ENCODE results near the gene CYREN.
"Not testable (repeated sequence)": the region's sequence is repeated elsewhere in the genome, so short reads cannot be mapped to it uniquely, and the experiment has no call there.

The CYREN gene

DNA sequence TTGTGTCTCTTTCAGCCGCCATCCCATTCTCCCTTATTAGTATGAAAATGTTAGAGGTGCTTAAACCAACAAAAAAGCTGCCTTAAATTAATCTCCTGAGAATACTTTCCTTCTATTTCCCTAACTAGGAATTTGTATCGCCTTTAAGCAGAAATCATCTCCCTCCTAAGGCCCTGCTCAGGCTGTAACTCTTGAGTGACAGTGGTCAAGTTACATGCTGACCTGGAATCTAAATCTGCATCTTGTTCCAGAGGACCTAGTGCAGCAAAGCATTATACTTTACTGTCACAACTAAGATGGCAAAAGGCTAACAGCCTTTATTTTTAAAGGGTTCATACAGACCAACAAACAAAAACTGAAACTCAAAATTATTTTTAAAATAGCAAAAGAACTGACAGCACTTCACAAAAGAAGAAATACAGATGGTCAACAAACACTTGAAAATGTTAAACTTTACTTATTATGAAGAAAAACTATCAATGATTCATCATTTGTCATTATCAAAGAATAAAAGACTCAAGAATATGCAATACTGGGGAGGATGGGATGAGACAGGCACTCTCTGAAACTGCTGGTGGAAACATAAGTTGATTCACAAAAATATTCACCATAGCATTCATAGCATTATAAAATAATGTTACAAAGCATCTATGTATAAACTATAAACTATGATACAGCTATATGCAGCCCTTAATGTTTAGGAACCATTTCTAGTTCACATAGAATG is 11.0 kb downstream of the CYREN start:
- DNase-seq (ENCODE audit: low read depth), result no peak

- no peak for DNase-seq (ENCODE audit: low read depth)
These were observed 11.6 kb downstream of the CYREN start for GRCh38 chr7:135158874-135159273.

- no peak for DNase-seq (ENCODE audit: low read depth)
These were observed 12.3 kb downstream of the CYREN start for GRCh38 chr7:135158141-135158655.

DNA sequence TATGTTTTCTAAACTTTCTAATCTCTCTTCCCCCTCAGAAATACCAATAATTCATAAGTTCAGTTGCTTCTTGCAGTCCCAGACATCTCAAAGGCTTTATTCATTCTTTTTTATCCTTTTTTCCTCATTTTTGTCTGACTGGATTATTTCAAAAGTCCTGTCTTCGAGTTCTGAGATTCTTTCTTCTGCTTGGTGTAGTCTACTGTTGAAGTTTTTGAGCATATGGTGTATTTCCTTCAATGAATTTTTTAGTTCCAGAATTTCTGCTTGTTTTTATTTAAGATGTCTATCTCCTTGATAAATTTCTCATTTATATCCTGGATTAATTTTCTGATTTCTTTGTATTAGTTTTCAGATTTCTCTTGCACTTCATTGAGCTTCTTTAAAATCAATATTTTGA is 14.2 kb downstream of the CYREN start:
- no peak for DNase-seq (ENCODE audit: low read depth)

- no peak for DNase-seq (ENCODE audit: low read depth)
These were observed 15.8 kb downstream of the CYREN start for GRCh38 chr7:135154734-135155133.

DNA sequence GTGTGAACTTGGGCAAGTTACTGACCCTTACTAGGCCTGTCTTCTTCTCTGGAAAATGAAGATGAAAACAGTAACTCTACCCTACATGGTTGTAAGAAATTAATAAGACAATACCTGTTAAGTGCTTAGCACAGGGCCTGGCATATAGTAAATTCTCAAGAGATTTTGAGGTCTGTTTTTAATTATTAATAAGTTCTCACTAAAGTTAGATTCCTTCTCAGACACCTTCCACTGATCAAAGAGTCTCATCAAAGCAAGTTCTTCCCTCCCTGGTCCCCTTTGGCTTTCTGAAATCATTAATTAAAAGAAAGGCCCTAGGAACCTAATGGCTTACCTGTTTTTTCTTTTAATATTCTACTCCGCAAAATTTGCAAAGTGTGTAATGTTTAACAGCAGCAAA is 18.1 kb downstream of the CYREN start:
- no peak for DNase-seq (ENCODE audit: low read depth)

- DNase-seq (ENCODE audit: low read depth), result no peak
These were observed 19.0 kb downstream of the CYREN start for GRCh38 chr7:135151533-135151932.

DNA sequence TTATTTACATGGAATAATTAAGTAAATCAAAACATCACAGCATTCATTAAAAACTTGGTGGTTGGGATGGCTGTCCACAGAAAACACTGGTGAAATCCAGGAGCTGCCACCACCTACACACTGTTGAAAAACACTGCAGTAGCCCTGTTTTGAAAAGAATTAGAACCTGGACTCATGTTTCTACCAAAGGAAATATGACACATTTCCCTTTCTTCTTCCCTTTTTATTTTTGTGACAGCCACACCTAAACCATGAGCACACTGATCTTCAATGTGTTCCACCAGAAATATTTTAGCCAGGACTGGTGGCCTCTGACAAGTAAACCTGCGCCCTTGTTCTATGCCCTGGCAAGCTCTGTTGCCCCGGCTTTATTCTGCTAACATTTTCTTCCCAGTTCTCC is 19.4 kb downstream of the CYREN start:
- DNase-seq (ENCODE audit: low read depth), result no peak

- DNase-seq (ENCODE audit: low read depth), result no peak
These were observed 20.3 kb downstream of the CYREN start for GRCh38 chr7:135150072-135150782.

DNA sequence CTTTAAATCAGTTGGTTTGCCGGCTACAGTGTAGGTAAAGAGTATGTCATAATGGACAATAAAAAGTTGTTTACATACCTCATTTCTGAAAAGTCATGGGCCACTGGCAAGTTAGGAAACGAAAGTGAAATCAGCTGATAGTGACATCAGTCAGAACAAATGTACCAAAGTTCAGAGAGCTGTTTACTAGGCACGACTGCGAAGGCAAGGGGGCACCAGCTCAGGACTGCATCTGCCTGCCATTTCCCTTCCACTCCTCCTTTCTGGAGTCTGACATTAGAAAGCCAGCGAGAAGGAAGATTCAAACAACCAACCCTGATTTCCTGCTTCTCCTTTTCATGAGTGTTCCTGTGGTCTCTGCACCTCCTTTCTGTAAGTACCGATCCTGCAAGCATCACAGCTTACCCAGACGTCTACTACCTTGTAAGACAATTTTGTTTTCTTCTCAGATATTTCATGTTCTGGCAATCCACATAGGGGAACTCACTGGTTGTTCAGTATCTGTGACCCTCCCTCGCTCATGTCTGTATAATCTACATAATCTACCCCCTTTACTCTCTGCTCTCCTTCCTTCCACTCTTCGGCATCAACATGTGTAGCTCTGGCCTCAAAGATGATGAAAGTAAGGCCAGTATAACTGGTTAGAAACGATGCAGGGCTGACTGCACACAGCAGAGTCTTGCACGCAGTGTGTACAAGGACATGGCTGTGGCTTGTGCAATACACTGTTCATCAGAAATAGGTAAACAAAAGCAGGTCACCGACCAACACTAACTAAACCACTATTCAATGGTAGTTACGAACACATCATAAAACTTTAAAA is 22.4 kb downstream of the CYREN start, which contains the start of gene TMEM140:
Gene TMEM140, plus strand, starts transcription at position 174 of the 823 bp plus-strand sequence. CDS start 16,370 bp downstream, outside the sequence.
- DNase-seq (ENCODE audit: low read depth), result no peak

- no peak for DNase-seq (ENCODE audit: low read depth)
These were observed 23.1 kb downstream of the CYREN start for GRCh38 chr7:135147341-135147898.

- DNase-seq (ENCODE audit: low read depth), result no peak
These were observed 26.4 kb downstream of the CYREN start for GRCh38 chr7:135143885-135144668.

DNA sequence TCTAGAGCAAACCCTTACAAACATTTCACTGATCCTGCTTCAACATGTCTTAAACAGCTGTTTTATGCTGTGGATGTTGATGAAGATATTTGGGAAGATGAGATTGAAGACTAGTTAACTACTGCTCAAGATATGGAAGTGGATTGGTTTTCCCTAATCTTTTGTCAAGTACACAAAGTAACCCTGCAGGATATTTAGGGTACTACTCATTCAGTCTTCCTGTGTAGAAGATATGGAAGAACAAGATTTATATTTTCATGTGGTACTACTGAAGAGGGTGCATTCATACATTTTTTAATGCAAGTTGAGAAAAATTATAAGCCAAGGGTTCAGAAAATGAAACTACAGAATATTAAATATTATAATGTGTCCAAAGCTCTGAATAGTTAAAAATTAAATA is 40.9 kb downstream of the CYREN start:
- no peak for DNase-seq (ENCODE audit: low read depth)

DNA sequence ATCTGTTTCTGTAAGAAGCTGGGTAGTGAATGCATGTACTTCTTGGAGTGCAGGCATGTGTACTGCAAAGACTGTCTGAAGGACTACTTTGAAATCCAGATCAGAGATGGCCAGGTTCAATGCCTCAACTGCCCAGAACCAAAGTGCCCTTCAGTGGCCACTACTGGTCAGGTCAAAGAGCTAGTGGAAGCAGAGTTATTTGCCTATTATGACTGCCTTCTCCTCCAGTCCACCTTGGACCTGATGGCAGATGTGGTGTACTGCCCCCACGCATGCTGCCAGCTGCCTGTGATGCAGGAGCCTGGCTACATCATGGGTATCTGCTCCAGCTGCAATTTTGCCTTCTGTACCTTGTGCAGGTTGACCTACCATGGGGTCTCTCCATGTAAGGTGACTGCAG is 41.6 kb downstream of the CYREN start:
- no peak for DNase-seq (ENCODE audit: low read depth)

GRCh38 chr7:135124631-135125030 is 45.9 kb downstream of the CYREN start:
- not testable (repeated sequence) for DNase-seq (ENCODE audit: low read depth)

- DNase-seq (ENCODE audit: low read depth), result no peak
These were observed 48.6 kb downstream of the CYREN start for GRCh38 chr7:135121868-135122267.

GRCh38 chr7:135117096-135117495 is 53.4 kb downstream of the CYREN start:
- no peak for DNase-seq (ENCODE audit: low read depth)

All from stimulated activated CD8-positive, alpha-beta memory T cell treated with anti-CD3 and anti-CD28 coated beads, Interleukin-12 subunit alpha, Interleukin-12 subunit beta, amount 100 ng/mL, for 4 hours (primary cell).